DLD1 (cell line): ENCODE data around the gene BCAN.

Experiments used
- in situ Hi-C: cut with HindIII; loops from 2 replicates; pipeline ENCODE4 v1.10.0; 2017; ENCODE audit warnings: low sequenced_read_pairs

The BCAN gene

GRCh38 chr1:156643049-156643777, 1.3 kb downstream of the BCAN start:
- in situ Hi-C loops, result no loop called here

- in situ Hi-C loops, result no loop called here
These were observed 1.8 kb downstream of the BCAN start for GRCh38 chr1:156643778-156644092.

- in situ Hi-C loops, result no loop called here
These were observed 2.2 kb downstream of the BCAN start for GRCh38 chr1:156644146-156644545.

- in situ Hi-C loops, result no loop called here
These were observed 2.7 kb downstream of the BCAN start for GRCh38 chr1:156644640-156645039.

GRCh38 chr1:156645056-156645455, 3.1 kb downstream of the BCAN start:
- in situ Hi-C loops, result no loop called here

- in situ Hi-C loops, result no loop called here
These were observed 3.7 kb downstream of the BCAN start for GRCh38 chr1:156645666-156646065.

GRCh38 chr1:156646738-156647211, 4.9 kb downstream of the BCAN start:
- in situ Hi-C loops, result no loop called here

- in situ Hi-C loops, result no loop called here
These were observed 5.4 kb downstream of the BCAN start for GRCh38 chr1:156647351-156647750.

- in situ Hi-C loops, result no loop called here
These were observed 6.6 kb downstream of the BCAN start for GRCh38 chr1:156648496-156648895.

GRCh38 chr1:156648951-156649350, 7.0 kb downstream of the BCAN start:
- in situ Hi-C loops, result no loop called here

GRCh38 chr1:156652131-156652991, 10.4 kb downstream of the BCAN start:
- in situ Hi-C loops, result no loop called here

GRCh38 chr1:156652992-156653355, 11.1 kb downstream of the BCAN start:
- in situ Hi-C loops, result no loop called here

- in situ Hi-C loops, result no loop called here
These were observed 12.8 kb downstream of the BCAN start for GRCh38 chr1:156654700-156655099.

GRCh38 chr1:156655151-156655903, 13.4 kb downstream of the BCAN start:
- in situ Hi-C loops, result no loop called here

GRCh38 chr1:156655904-156656516, 14.1 kb downstream of the BCAN start:
- in situ Hi-C loops, result no loop called here

- in situ Hi-C loops, result no loop called here
These were observed 15.2 kb downstream of the BCAN start for GRCh38 chr1:156656806-156657740.

- in situ Hi-C loops, result no loop called here
These were observed 15.9 kb downstream of the BCAN start for GRCh38 chr1:156657741-156658319.

GRCh38 chr1:156658496-156658895, 16.6 kb downstream of the BCAN start:
- in situ Hi-C loops, result no loop called here

GRCh38 chr1:156658945-156659574, 17.1 kb downstream of the BCAN start:
- in situ Hi-C loops, result no loop called here
